Osteoblast (primary cell): ENCODE results near the gene DPF3. TPM values are rescaled to one million over a fixed set of nuclear protein-coding genes. Genes with fewer than 3 reads are reported as not detected.

ENCODE experiments used
- DNase-seq: peaks from one replicate; pipeline ENCODE4 v3.0.0; 2011; ENCODE audit warnings: low spot score, mixed read lengths; ENCODE audit not compliant: insufficient read length; ENCODE audit errors: missing footprints
- H2AFZ ChIP-seq: 2 replicates; pipeline ENCODE4 v1.6.0; 2011; ENCODE audit warnings: mild to moderate bottlenecking, low read length
- H3K27ac ChIP-seq: 2 replicates; pipeline ENCODE4 v1.5.1; 2011; ENCODE audit warnings: mild to moderate bottlenecking, low read depth, low read length, moderate library complexity
- H3K27me3 ChIP-seq: 2 replicates; pipeline ENCODE4 v1.6.0; 2012; ENCODE audit warnings: mild to moderate bottlenecking, control low read depth, inconsistent platforms, low read length, moderate library complexity; ENCODE audit not compliant: insufficient read depth
- H3K36me3 ChIP-seq: 2 replicates; pipeline ENCODE4 v1.5.1; 2011; ENCODE audit warnings: mild to moderate bottlenecking, low read length, control low read depth, moderate library complexity; ENCODE audit not compliant: insufficient read depth
- H3K4me1 ChIP-seq: 2 replicates; pipeline ENCODE4 v1.5.1; 2011; ENCODE audit warnings: mild to moderate bottlenecking, low read length, control low read depth, moderate library complexity; ENCODE audit not compliant: insufficient read depth
- H3K4me2 ChIP-seq: 2 replicates; pipeline ENCODE4 v1.6.0; 2011; ENCODE audit warnings: mild to moderate bottlenecking, low read length; ENCODE audit not compliant: insufficient read depth
- H3K4me3 ChIP-seq: fragments of 200-600 bp; sonication (generic); 3 replicates; pipeline ENCODE4 v1.5.1; 2012; ENCODE audit warnings: mild to moderate bottlenecking, low read length, inconsistent platforms; ENCODE audit not compliant: insufficient read depth
- H3K79me2 ChIP-seq: 2 replicates; pipeline ENCODE4 v1.6.0; 2012; ENCODE audit warnings: mild to moderate bottlenecking, low read length, control low read depth, inconsistent platforms; ENCODE audit not compliant: insufficient read depth
- H3K9me3 ChIP-seq: 2 replicates; pipeline ENCODE4 v1.5.1; 2011; ENCODE audit warnings: low read depth, low read length, control low read depth
- H4K20me1 ChIP-seq: 2 replicates; pipeline ENCODE4 v1.6.0; 2012; ENCODE audit warnings: mild to moderate bottlenecking, low read length, control low read depth; ENCODE audit not compliant: insufficient read depth
- total RNA-seq: library from RNA; depleted of rRNA; stranded (reverse); fragments of >200 nt; gene quantifications from 2 replicates; pipeline ENCODE4 v1.2.3, GENCODE V29; 2012
- TF ChIP-seq, protein P1 (sequence below): IDR thresholded peaks from 2 replicates; pipeline ENCODE4 v1.5.1; 2011; ENCODE audit warnings: mild to moderate bottlenecking, low read depth, low read length, moderate library complexity; ENCODE audit errors: extremely low read depth

Gene DPF3
- total RNA-seq, 1 donor, result 1.8 TPM

- Histone ChIP-seq H4K20me1 (no peaks in the 10 kb centered on the region), H3K27ac (no peak overlapping the region), H3K4me3 (no peak overlapping the region), H3K4me2 (no peak overlapping the region), H3K9me3 (no peaks in the 10 kb centered on the region), H3K79me2 (no peaks in the 10 kb centered on the region), H3K36me3 (no peaks in the 10 kb centered on the region), H3K4me1 (peaks cover 36% of the 10 kb centered on the region), H2AFZ (no peak overlapping the region), H3K27me3 (no peaks in the 10 kb centered on the region)
- peak; percentile 51 for DNase-seq
- TF ChIP-seq, protein P1, sequence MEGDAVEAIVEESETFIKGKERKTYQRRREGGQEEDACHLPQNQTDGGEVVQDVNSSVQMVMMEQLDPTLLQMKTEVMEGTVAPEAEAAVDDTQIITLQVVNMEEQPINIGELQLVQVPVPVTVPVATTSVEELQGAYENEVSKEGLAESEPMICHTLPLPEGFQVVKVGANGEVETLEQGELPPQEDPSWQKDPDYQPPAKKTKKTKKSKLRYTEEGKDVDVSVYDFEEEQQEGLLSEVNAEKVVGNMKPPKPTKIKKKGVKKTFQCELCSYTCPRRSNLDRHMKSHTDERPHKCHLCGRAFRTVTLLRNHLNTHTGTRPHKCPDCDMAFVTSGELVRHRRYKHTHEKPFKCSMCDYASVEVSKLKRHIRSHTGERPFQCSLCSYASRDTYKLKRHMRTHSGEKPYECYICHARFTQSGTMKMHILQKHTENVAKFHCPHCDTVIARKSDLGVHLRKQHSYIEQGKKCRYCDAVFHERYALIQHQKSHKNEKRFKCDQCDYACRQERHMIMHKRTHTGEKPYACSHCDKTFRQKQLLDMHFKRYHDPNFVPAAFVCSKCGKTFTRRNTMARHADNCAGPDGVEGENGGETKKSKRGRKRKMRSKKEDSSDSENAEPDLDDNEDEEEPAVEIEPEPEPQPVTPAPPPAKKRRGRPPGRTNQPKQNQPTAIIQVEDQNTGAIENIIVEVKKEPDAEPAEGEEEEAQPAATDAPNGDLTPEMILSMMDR, result no peak
These were observed 280.5 kb downstream of the DPF3 start for GRCh38 chr14:72613231-72613974.

DNA sequence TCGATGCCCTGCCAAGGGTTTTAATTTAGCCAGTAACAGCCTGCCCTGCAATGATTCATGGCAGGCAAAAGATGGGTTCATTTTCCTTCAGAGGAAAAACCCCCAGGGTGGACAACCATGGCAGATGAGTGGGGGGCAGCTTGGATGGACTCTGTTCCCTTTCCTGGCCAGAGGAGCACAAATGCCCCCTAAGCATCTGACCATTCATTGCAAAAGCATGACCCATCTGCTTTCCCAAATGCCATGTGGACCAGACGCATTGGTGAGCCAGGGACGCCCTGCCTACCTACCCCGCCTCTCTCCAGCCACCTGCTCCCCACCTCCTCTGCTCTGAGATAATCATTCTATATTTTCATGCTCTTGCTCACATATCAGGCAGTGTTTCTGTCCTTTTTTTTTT lies 281.9 kb downstream of the DPF3 start:
- Histone ChIP-seq H2AFZ (no peak overlapping the region), H3K4me1 (peaks cover 43% of the 10 kb centered on the region), H3K4me2 (no peak overlapping the region), H3K79me2 (no peaks in the 10 kb centered on the region), H3K27ac (no peak overlapping the region), H3K4me3 (no peak overlapping the region), H3K9me3 (no peaks in the 10 kb centered on the region), H3K36me3 (no peaks in the 10 kb centered on the region), H3K27me3 (no peaks in the 10 kb centered on the region), H4K20me1 (no peaks in the 10 kb centered on the region)
- TF ChIP-seq, protein P1, result no peak
- no peak for DNase-seq

DNA sequence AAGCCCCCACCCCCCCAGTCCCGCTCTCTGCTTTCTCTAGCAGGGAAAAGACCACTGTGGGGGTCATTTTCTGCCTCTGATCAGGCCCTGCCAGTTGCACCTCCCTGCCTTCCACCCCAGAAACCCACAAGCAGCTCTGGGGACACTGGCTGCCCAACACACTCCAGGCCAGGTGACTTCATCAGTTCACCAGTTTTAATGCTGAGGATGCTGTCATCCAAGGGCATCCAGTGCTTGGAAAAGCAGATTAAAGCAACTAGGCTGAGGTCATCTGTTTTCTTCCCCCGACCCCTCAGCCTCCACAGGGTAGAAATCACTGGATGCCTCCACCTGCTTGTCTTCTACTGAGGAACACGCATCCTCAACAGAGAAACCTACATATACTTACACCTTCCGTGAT lies 282.4 kb downstream of the DPF3 start:
- H2AFZ ChIP-seq, result no peak overlapping the region
- H3K4me1 ChIP-seq, result peaks cover 40% of the 10 kb centered on the region
- DNase-seq, result no peak

DNA sequence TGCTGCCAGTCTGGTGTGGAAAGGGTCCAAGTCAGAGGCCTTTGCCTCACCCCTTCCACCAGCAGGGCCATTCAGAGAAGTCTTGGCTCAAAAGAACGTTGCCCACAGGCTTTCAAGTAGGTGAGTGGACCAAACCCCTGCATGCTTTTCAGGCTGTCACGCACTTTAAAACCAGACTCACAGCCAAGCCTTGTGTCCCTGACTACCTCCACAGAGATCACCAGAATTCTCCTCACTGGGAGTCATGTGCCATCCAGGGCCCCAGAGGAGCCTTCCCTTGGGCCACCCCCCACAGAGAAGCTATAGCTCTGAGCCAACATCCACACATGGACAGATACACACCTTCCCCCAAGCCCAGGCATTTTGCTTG lies 283.1 kb downstream of the DPF3 start:
- peak; percentile 46 for DNase-seq
- TF ChIP-seq, protein P1, result no peak
- H3K4me2 ChIP-seq, result no peak overlapping the region
- H3K4me3 ChIP-seq, result no peak overlapping the region
- H2AFZ ChIP-seq, result no peak overlapping the region
- H3K4me1 ChIP-seq, result peaks cover 33% of the 10 kb centered on the region
- H3K27me3 ChIP-seq, result no peaks in the 10 kb centered on the region
- no peaks in the 10 kb centered on the region for H3K79me2 ChIP-seq
- H3K36me3 ChIP-seq, result no peaks in the 10 kb centered on the region
- no peaks in the 10 kb centered on the region for H4K20me1 ChIP-seq
- H3K27ac ChIP-seq, result no peak overlapping the region
- no peaks in the 10 kb centered on the region for H3K9me3 ChIP-seq

More for the DNA sequence above, 282.4 kb downstream of the DPF3 start:
- no peak overlapping the region for H3K4me2 ChIP-seq
- no peaks in the 10 kb centered on the region for H3K36me3 ChIP-seq
- H3K79me2 ChIP-seq, result no peaks in the 10 kb centered on the region
- no peaks in the 10 kb centered on the region for H3K27me3 ChIP-seq
- H3K4me3 ChIP-seq, result no peak overlapping the region
- H4K20me1 ChIP-seq, result no peaks in the 10 kb centered on the region
- no peaks in the 10 kb centered on the region for H3K9me3 ChIP-seq
- no peak overlapping the region for H3K27ac ChIP-seq
- TF ChIP-seq, protein P1, result no peak
